HG03342 (cell line): ENCODE data around the gene NBPF3.
A peak's percentile ranks its signal among the peaks of the same experiment; 100 is the strongest.

ENCODE experiments used
- ATAC-seq: cut with Tn5 transposase; IDR thresholded peaks from one replicate; pipeline ENCODE4 v1.9.1; 2021; ENCODE audit warnings: mild to moderate bottlenecking, moderate library complexity; ENCODE audit not compliant: unreplicated experiment

NBPF3 gene

DNA sequence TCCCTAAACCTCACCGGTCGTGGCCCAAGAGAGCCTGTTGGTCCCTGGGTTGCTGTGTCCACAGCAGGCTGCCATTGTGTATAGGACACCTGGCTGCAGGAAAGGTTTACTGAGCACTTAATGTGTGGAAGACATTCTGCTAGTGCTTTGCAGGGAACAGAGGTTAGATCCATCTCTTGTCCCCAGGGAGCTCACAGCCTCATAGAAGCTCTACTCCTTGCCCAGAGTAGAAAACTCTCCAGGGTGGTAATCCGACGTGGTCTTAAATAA is 52.4 kb downstream of the NBPF3 start:
- ATAC-seq = no peak

DNA sequence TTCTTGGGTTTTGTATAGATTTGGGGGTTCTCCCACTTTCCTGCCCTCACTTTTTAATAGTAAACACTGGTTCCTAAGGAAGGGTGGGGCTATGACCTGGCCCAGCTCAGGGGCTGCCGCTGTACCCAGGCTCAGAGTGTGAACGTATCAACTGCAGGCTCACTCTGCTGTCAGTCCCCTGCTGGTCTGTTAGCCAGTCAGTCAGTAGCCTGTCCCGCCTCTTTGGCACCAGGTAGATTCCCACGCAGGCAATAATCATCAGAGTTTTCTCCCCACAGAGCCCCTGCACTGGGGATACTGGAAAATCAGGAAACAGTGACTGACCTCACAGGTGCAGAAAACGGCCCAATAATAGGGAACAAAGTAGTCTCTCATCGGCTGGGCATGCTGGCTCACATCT is 54.3 kb downstream of the NBPF3 start:
- ATAC-seq = no peak

DNA sequence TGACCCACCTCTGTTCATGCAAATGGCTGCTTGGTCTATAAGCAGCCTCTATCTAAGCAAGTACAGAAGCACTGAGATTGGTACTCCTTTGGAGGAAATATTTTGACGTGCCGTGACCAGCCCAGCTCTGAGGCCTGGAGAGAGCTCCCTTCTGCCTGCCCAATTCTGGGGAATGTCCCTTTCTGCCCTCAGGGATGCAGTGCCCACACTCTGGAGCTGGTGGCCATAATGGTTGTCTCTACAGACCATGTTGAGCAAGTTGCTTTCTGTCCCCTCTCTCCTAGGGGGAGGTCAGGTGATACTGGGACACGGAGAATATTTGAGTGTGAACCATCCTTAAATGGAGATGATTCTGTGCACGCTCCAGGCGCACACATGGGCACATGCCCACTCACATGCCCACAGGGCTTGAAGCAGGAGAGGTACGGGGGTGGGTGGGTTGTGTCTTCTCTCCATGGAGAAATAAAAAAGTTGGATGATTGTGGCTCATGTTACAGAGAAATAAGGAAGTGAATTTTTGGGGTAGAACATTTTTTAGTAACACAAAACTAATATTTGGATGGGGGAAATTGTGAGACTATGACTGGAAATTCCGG is 55.4 kb downstream of the NBPF3 start:
- ATAC-seq = no peak

DNA sequence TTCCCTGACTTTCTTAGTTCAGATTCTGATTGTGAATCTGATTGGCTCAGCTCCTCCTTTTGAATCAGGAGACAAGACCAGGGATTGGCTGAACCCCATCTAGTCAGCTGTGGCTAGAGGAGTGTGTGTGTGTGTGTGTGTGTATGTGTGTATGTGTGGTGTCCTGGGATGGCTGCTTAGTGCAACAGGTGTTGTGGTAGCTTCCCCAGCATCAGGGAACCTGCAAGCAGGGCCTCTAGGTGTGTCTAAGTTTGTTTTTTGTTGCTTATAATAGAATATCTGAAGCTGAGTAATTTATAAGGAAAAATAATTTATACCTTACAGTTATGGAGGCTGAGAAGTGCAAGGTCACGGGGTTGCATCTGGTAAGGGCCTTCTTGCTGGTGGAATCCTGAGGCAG is 56.1 kb downstream of the NBPF3 start:
- ATAC-seq = no peak

DNA sequence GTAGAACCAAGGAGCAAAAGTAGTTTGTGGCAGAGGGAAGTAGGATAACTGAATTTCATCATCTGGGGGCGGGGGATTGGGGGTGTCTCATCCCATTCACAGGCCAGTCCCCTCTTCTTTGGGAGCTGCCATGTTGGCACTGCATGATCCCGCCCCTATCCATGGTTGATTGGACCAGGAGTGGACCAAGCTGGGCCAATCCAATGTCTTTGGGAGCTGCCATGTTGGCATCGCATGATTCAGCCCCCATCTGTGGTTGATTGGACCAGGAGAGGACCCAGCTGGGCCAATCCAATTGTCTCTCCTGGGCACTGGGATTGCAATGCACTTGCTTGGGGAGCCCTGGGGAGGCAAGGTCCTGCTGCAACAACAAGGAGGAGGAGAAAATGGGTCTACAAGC is 56.9 kb downstream of the NBPF3 start:
- no peak for ATAC-seq

DNA sequence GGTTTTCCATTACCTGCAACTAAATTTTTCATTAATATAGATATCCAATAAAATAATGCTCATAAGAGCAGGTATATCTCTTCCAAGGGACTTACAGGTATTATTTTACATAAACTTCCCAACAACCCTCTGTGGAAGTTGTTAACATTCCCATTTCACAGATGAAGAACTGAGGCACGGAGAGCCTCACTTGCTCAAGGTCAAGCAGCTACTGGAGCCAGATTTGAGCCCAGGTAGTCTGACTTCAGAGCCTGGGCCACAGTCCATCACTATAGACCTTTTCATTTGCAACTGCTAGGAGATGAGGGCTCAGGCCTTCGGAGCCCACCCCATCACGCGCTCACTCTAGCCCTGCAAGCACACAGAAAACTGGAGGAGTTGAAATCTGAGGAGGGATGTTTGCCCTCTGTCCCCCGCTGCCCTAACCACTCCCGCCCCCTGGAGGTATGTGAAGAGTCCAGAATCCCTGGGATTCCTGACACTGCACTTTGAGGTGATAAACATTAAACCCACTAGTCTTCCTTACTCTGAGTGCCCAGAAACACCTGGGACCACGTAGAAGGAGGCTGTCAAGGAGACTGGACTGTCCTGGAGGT is 57.6 kb downstream of the NBPF3 start:
- ATAC-seq = no peak

DNA sequence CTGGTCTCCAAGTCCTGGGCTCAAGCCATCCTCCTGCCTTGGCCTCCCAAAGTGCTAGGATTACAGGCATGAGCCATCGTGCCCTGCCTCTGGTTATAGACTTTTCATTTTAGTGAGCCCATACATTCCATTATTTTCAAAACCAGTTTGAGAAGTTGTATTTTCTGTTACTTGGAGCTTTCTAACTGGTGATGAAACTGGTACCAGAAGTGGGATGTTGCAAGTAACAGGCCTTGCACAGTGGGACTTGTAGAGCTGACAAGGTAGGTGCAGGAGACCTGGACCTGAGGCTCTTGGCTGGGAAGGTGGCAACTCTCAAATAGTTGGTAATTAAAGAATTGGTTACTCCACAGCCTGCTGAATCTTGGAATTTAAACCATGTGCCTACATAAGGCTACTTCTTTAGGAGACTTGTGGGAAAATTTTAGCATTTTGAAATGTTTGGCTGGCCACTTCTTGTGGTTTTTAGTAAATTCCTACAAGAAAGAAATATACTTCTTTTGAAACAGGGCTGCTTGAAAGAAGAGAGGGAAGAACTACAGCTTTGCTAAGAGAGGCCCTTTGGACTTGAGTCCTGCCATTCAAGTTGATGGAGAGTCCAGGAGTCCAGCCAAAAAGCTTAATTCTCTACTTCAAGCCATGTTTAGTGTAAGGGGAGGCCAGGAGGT is 59.5 kb downstream of the NBPF3 start:
- ATAC-seq = no peak

DNA sequence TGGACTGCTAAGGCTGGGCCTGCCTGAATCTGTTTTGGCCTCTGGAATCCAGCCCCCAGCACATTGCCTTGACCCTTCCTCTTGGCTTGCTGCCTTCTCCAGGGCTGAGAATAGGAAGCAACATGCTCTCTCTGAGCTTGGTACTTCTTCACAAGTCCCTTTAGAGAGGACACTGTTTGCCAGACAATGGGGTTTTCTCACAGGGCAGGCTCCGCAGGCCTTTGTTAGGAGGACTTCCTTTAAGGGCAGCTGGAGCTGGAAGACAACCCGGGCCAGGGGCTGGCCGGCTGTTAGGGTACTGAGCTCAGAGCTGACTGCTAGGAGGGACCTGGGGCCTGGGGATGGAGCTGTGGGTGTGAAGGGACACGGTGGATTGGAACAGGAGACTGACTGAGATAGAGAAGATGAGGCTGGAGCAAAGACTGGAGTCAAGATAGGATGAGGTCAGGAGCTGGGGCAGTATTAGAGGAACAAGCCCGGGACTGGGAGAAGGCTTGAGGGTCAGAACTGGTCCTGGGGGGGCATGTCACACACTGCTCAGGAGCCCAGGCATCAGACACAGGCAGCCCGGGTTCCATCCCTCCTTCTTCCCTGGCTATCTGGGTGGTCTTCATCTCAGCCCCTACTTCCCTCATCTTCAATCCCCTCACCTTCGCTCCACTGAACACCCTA is 63.9 kb downstream of the NBPF3 start:
- no peak for ATAC-seq

DNA sequence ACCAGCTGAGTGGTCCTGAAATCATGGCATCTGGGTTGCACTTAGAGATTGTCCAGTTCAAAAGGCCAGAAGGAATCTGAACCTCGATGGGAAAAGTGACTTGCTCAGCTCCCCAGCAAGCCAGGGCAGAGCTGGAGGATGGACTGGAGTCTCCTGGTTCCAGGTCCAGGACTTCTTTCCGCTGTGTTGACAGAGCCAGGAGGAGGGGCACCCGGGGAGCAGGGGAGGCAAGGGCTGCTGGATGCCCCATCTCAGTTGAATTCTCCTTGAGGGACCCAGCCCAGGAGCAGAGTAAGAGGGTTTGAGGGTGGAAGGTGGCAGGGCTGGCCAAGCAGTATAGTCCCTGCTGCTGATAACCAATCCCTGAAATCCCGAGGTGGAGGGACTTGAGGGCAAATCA is 66.9 kb downstream of the NBPF3 start:
- no peak for ATAC-seq

DNA sequence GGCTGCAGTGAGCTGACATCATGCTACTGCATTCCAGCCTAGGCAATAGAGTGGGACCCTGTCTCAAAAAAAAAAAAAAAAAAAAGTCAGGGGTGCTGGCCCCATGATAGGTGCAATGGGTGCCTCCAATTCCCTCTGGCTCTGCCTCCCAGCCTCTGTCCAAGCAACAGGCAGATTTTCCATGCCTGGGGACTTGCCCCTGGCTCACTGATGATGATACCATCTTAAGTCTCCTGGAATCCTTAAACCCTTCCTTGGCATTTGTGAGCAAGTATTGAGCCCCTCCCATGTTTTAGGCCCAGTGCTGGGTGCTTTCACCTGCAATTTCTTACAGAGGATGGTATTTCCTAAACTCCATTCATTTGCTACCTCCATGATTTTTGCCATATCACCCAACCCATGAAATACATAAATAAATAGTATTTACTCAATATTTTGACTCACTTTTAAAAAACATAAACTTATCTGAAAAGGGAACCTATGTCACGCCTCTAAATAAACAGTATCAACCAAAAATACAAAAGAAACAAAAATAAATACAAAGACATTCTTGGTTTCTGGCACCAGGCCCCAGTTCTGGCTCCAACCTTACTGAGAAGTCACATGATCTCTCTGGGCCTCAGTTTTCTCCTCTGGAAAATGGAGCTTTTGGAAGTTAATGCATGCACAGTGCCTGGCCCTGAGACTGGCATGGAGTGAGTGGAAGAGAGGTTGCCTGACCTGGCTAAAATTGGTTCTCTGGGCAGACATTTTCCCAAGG is 67.8 kb downstream of the NBPF3 start:
- no peak for ATAC-seq

DNA sequence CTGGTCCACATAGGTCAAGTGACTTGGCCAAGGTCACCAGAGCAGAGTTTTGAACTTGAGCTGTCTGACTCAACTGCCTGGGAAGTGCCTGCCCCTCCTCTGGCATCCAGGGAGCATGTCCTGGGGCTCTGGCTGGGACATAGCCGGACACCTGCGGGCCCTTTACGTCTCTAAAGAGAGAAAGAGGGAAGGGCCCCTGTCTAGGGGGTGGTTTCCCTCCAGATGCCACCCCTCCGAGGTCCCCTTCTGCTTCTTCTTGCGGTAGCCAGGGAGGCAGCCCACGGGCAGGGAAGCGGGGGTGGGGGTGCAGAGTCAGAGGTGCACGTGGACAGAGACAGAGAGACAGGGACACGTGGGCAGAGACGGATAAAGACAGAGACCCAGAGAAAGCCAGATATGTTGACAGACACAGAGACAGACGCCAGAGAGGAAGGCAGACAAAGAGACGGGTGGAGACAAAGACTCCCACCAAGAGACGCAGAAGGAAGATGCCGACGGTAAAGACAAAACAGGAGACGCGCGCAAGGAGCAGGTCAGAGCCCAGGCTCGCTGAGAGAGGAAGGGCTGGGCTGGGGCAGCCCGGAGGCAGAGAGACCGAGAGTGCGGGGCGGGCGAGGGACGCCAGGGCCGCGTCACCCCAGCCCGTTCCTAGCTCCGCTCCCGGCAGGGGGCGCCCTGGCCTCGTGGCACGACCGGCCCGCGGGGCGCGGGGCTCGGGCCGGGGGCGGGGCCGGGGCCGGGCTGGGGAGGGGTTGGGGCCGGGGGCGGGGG is 68.8 kb downstream of the NBPF3 start:
- no peak for ATAC-seq

DNA sequence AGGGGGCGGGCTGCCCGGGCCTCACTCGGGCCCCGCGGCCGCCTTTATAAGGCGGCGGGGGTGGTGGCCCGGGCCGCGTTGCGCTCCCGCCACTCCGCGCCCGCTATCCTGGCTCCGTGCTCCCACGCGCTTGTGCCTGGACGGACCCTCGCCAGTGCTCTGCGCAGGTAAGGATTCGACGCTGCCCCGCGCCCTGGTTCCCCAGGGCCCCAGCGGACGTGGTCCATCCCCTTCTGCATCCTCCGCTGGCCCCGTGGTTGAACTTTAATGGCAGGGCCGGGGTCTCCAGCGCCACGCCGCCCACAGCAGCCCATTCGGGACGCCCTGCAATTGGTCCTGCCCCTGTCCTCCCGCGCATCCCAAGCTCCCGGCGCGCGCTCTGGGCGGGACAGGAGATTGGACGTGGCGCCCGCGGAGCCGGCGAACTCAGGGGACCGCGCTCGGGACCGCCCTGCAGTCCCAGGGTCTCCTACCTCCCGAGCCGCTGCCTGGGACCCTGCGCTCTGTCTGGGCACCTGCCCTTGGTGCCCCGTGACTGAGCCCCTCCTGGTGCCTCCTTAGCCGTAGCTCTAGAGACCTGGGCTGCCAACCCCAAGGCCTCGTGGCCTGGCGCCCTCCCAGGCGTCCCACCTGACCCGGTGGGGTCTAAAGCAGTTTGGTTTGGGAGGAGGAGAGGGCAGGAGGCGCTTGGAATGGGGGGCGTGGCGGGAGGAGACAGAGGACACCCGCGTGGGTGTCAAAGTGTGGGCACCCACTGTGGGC is 69.6 kb downstream of the NBPF3 start, which contains the start of gene ALPL:
TSS of gene ALPL (plus strand) at position 73 of the 762 bp plus-strand sequence. CDS start 44,659 bp downstream, outside the sequence.
- ATAC-seq = no peak

DNA sequence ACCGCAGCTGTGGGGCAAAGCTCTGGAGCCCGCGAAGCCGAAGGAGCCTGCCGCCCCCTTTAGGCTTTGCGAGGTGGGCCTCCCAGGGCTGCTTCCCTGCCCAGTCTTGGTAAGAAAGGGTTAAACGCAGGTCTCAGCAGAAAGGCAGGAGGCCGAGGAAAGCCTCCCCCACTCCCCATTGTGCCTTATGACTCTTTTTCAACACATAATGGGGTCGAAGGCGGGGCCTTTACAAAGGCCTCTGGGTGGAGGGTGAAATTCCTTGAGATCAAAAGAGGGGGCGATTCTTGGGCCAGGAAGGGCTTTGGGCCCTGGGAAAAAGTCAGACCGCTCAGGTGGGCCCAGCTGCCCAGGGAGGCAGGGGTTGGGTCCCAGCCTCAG is 70.2 kb downstream of the NBPF3 start:
- no peak for ATAC-seq

DNA sequence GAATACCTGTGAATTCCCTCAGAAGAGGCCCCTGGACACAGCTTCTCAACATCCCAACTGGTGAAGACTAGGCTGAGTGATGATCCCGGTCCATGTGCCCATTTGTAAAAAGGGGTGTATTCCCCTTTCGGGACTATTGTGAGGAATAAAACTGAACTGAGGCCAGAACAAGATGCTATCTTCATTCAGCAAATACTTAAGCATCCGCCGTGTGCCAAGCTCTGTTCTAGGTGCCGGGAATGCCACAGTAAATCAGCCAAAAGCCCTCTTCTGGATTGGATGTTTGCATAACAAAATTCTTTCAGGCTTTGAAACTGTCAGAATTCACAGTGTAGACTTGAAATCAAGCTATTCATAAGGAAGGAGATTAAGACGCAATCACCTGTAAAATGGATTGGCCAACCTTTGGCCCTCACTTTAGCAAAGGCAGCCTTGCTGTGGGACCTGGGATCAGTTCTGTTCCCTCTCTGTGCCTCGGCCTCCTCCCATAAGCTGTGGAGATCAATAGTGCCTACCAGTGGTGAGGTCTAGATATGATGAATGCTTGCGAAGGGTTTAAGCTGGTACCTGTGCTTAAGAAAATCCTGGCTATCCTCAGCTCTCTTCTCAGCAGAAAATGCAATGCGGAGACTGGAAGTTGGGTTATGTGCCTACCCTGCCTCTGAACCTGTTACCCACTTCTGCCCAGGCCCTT is 71.1 kb downstream of the NBPF3 start:
- ATAC-seq = no peak

DNA sequence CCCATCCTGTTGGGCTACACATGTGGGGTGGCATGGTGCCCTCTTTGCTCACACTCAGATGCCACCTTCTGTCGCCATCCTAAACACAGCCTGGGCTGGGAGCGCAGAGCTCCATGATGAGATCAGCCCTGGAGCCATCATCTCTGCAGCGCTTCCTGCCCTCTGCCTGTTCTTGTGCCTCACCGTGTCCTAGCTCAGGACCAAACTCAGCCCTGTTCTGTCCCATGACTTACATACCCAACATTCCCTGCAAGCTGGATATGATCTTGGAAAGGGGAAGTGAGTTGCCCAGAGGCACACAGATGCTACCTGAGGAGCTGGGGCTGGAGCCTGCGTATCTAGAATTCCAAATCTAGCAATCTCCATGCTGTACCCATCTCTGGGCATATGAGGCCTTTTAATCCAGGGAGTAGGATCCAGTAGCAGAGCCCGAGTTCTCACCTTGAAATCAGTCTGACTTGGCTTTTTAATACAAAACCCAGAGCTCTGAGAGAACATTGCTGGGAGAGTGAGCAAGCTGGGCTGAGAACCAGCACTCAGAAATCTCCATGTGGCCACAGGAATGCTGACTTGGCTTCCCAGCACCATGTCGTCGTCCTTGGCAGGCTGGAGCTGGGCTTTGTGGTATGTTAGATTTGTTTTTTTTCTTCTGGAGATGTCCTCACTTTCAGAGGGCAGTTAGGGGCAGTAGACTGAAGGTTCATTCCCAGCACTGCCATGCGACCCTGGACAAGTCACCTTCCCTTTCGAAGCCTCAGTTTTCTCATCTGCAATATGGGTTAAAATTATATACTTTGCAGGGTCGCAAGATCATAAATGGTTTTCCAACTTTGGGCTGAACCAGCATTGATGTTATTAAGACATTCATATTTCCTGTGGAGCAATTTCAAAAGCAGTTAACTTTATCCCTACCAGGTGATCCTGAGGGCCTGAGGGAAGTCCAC is 71.9 kb downstream of the NBPF3 start:
- ATAC-seq = no peak

DNA sequence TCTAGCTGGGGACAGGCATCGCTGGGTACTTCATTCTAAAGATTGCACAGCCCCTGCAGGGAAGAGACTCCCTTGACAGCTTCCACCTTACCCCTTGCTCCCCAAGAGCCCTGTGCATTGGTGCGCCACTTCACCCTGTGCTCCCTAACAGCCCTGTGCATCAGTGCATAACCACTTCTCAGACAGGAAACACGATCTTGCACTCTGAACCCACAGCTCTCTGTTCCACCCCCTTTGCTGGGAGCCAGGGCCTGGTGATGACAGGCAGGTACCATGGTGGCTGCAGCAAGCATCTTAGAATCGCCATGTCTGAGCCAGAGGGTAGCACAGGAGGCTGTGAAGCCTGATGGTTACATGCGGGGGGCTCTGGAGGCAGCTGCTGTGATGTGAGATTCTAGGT is 74.3 kb downstream of the NBPF3 start:
- peak; percentile 57 for ATAC-seq

DNA sequence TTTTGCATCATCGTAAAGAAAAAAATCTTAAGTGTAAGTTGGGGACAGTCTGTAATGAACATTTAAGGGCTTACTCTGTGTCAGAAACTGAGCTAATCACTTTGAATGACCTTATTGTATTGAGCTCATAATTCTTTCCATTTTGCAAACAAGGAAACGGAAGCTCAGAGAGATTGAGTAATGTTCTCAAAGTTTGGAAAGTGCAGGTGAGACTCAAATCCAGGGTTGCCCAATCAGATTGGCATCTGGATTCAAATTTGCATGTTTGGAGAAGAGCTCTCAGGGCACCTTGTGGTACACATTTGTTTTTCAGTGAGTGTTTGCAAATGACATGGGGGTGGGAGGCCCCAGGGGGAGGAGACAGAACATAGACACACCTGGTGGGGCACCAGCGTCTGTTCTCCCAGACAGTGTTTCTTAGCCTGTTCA is 77.2 kb downstream of the NBPF3 start:
- ATAC-seq = no peak
